Left kidney (tissue), 2 donors: ENCODE results near the gene APOC1. TPM values are rescaled to one million over a fixed set of nuclear protein-coding genes. Genes with fewer than 3 reads are reported as not detected.
A peak's percentile ranks its signal among the peaks of the same experiment; 100 is the strongest.
"Not testable (repeated sequence)": the region's sequence is repeated elsewhere in the genome, so short reads cannot be mapped to it uniquely, and the experiment has no call there.

Source experiments
- DNase-seq: peaks from one replicate; pipeline ENCODE4 v3.0.0-alpha.2; 2013
- polyA plus RNA-seq: library from polyadenylated mRNA; unstranded; fragments of 120-200 nt; gene quantifications from one replicate; pipeline ENCODE4 v1.2.1, GENCODE V29; 2013; ENCODE audit not compliant: insufficient read length

APOC1 gene
- polyA plus RNA-seq, 1 donor: 10.9 TPM

- DNase-seq: not testable (repeated sequence)
Observed at GRCh38 chr19:44888335-44888734, 26.1 kb upstream of the APOC1 start.

- DNase-seq: no peak
Observed at GRCh38 chr19:44889830-44890365, 24.5 kb upstream of the APOC1 start.

GRCh38 chr19:44890366-44891015, 23.9 kb upstream of the APOC1 start:
- DNase-seq: no peak

GRCh38 chr19:44891016-44891882, 23.2 kb upstream of the APOC1 start, which contains the start of gene TOMM40:
TOMM40 (plus strand) TSS chr19:44891254; CDS start chr19:44891416, 162 bp downstream.
- DNase-seq: peak; percentile 100

- DNase-seq: no peak
Observed at GRCh38 chr19:44892932-44893331, 21.5 kb upstream of the APOC1 start.

- DNase-seq: no peak
Observed at GRCh38 chr19:44893332-44894051, 20.9 kb upstream of the APOC1 start.

GRCh38 chr19:44894052-44894400, 20.4 kb upstream of the APOC1 start:
- no peak for DNase-seq

- no peak for DNase-seq
Observed at GRCh38 chr19:44894946-44895345, 19.5 kb upstream of the APOC1 start.

GRCh38 chr19:44897835-44898234, 16.6 kb upstream of the APOC1 start:
- no peak for DNase-seq

- no peak for DNase-seq
Observed at GRCh38 chr19:44900328-44901244, 13.8 kb upstream of the APOC1 start.

GRCh38 chr19:44903216-44903601, 11.2 kb upstream of the APOC1 start:
- DNase-seq: no peak

GRCh38 chr19:44903602-44904425, 10.6 kb upstream of the APOC1 start:
- peak; percentile 50 for DNase-seq

- DNase-seq: no peak
Observed at GRCh38 chr19:44904426-44904994, 9.9 kb upstream of the APOC1 start.

- DNase-seq: peak; percentile 34
Observed at GRCh38 chr19:44905437-44906160, 8.8 kb upstream of the APOC1 start, which contains the start of gene APOE. APOE (plus strand) TSS chr19:44905796; CDS start chr19:44906625, 829 bp downstream.

- no peak for DNase-seq
Observed at GRCh38 chr19:44907613-44908012, 6.8 kb upstream of the APOC1 start.

- DNase-seq: no peak
Observed at GRCh38 chr19:44908074-44908835, 6.2 kb upstream of the APOC1 start.

GRCh38 chr19:44908836-44909261, 5.6 kb upstream of the APOC1 start:
- DNase-seq: no peak

GRCh38 chr19:44909775-44910174, 4.6 kb upstream of the APOC1 start:
- DNase-seq: no peak
